Hepatocyte (in vitro differentiated cells): Measurements from ENCODE around the gene BDKRB1. TPM values are rescaled to one million over a fixed set of nuclear protein-coding genes. Genes with fewer than 3 reads are reported as not detected.

Experiments used
- DNase-seq: peaks from one replicate; pipeline ENCODE4 v3.0.0-alpha.2; 2016; ENCODE audit warnings: low spot score
- H2AFZ ChIP-seq: fragments of 200-600 bp; sonication (generic); 2 replicates; pipeline ENCODE4 v1.6.0; 2016; ENCODE audit warnings: antibody characterized with exemption, mild to moderate bottlenecking
- H3K27ac ChIP-seq: fragments of 200-600 bp; sonication (generic); 2 replicates; pipeline ENCODE4 v1.5.1; 2016; ENCODE audit warnings: mild to moderate bottlenecking
- H3K27me3 ChIP-seq: fragments of 200-600 bp; sonication (generic); 2 replicates; pipeline ENCODE4 v1.6.1; 2016
- H3K36me3 ChIP-seq: fragments of 200-600 bp; sonication (generic); replicated peaks from 2 replicates; pipeline ENCODE4 v1.5.1; 2016; ENCODE audit warnings: low read depth; ENCODE audit not compliant: insufficient read depth
- H3K4me1 ChIP-seq: fragments of 200-600 bp; sonication (generic); 2 replicates; pipeline ENCODE4 v1.5.1; 2016; ENCODE audit warnings: mild to moderate bottlenecking, moderate library complexity; ENCODE audit not compliant: insufficient read depth
- H3K4me2 ChIP-seq: fragments of 200-600 bp; sonication (generic); 2 replicates; pipeline ENCODE4 v1.6.0; 2016
- H3K4me3 ChIP-seq: fragments of 200-600 bp; sonication (generic); 2 replicates; pipeline ENCODE4 v1.5.1; 2016; ENCODE audit warnings: mild to moderate bottlenecking
- H3K79me2 ChIP-seq: fragments of 200-600 bp; sonication (generic); 2 replicates; pipeline ENCODE4 v1.6.0; 2017; ENCODE audit warnings: mild to moderate bottlenecking
- H3K9me2 ChIP-seq: fragments of 200-600 bp; sonication (generic); replicated peaks from 2 replicates; pipeline ENCODE4 v1.6.0; 2017; ENCODE audit warnings: mild to moderate bottlenecking; ENCODE audit not compliant: insufficient read depth
- H3K9me3 ChIP-seq: fragments of 200-600 bp; sonication (generic); 2 replicates; pipeline ENCODE4 v1.5.1; 2016; ENCODE audit warnings: low read depth, mild to moderate bottlenecking
- H4K20me1 ChIP-seq: fragments of 200-600 bp; sonication (generic); 2 replicates; pipeline ENCODE4 v1.6.0; 2016; ENCODE audit warnings: mild to moderate bottlenecking; ENCODE audit not compliant: insufficient read depth, poor library complexity, severe bottlenecking
- CTCF ChIP-seq: fragments of 200-600 bp; sonication (generic); IDR thresholded peaks from 2 replicates; pipeline ENCODE4 v1.5.1; 2016; ENCODE audit warnings: antibody characterized with exemption, mild to moderate bottlenecking; ENCODE audit not compliant: poor library complexity
- EZH2 ChIP-seq: fragments of 200-600 bp; sonication (generic); IDR thresholded peaks from 2 replicates; pipeline ENCODE4 v1.6.1; 2016; ENCODE audit warnings: antibody characterized with exemption, mild to moderate bottlenecking, borderline replicate concordance
- EZH2phosphoT487 ChIP-seq: fragments of 200-600 bp; sonication (generic); IDR thresholded peaks from one replicate; pipeline ENCODE4 v1.6.1; 2018; ENCODE audit warnings: antibody characterized with exemption, mild to moderate bottlenecking, low read depth, moderate library complexity; ENCODE audit not compliant: unreplicated experiment, severe bottlenecking
- WGBS: methylation state at CpG from one replicate; pipeline ENCODE4 v1.1.6; 2016; ENCODE audit warnings: low lambda C conversion rate; ENCODE audit errors: missing lambda C conversion rate; 5-methylcytosine and 5-hydroxymethylcytosine counted together
- polyA plus RNA-seq: library from polyadenylated mRNA; unstranded; fragments of >200 nt; fragmentation: Nextera tagmentation; extraction: Ambion mirVana; gene quantifications from 2 replicates; pipeline ENCODE4 v1.2.1, GENCODE V29; 2016
- total RNA-seq: library from RNA; depleted of rRNA; stranded (reverse); fragments of >200 nt; gene quantifications from 2 replicates; pipeline ENCODE4 v1.2.3, GENCODE V29; 2014

The BDKRB1 gene
- total and polyA plus RNA-seq, 2 experiments from 2014 or later, result 11.9 to 33.0 TPM

GRCh38 chr14:96297000-96297399 is 41.0 kb downstream of the BDKRB1 start:
- no peak overlapping the region for H3K4me3 ChIP-seq
- no peaks in the 10 kb centered on the region for H3K27me3 ChIP-seq
- H3K27ac ChIP-seq, result no peak overlapping the region
- H3K36me3 ChIP-seq, result no peaks in the 10 kb centered on the region
- H3K9me3 ChIP-seq, result no peaks in the 10 kb centered on the region
- no peaks in the 10 kb centered on the region for H3K4me1 ChIP-seq
- TF ChIP-seq EZH2phosphoT487, result no peak
- peak; percentile 68 for TF ChIP-seq CTCF
- no peak for DNase-seq
- H3K4me2 ChIP-seq, result no peak overlapping the region
- H4K20me1 ChIP-seq, result no peaks in the 10 kb centered on the region
- no peaks in the 10 kb centered on the region for H3K9me2 ChIP-seq
- H3K79me2 ChIP-seq, result no peaks in the 10 kb centered on the region
- no peak overlapping the region for H2AFZ ChIP-seq
- 97% methylated on average over 2 of the region's 2 CpGs for WGBS

- Histone ChIP-seq H3K36me3 (no peaks in the 10 kb centered on the region), H2AFZ (no peak overlapping the region), H3K79me2 (no peaks in the 10 kb centered on the region), H3K9me2 (no peaks in the 10 kb centered on the region), H3K27ac (no peak overlapping the region), H3K27me3 (no peaks in the 10 kb centered on the region), H3K9me3 (no peaks in the 10 kb centered on the region), H3K4me3 (no peak overlapping the region), H4K20me1 (no peaks in the 10 kb centered on the region), H3K4me1 (no peaks in the 10 kb centered on the region), H3K4me2 (no peak overlapping the region)
- DNase-seq, result no peak
- 98% methylated on average over 4 of the region's 4 CpGs for WGBS
- TF ChIP-seq EZH2phosphoT487 (no peak), EZH2 (no peak), CTCF (no peak)
These were observed 42.0 kb downstream of the BDKRB1 start for GRCh38 chr14:96297997-96298515.

- Histone ChIP-seq H3K27me3 (no peaks in the 10 kb centered on the region), H2AFZ (no peak overlapping the region), H3K79me2 (no peaks in the 10 kb centered on the region), H3K4me1 (no peaks in the 10 kb centered on the region), H3K4me2 (no peak overlapping the region), H4K20me1 (no peaks in the 10 kb centered on the region), H3K27ac (no peak overlapping the region), H3K4me3 (no peak overlapping the region), H3K36me3 (no peaks in the 10 kb centered on the region), H3K9me2 (no peaks in the 10 kb centered on the region), H3K9me3 (no peaks in the 10 kb centered on the region)
- TF ChIP-seq CTCF (no peak), EZH2 (no peak), EZH2phosphoT487 (no peak)
- WGBS, result 87% methylated on average over 3 of the region's 3 CpGs
- no peak for DNase-seq
These were observed 43.4 kb downstream of the BDKRB1 start for GRCh38 chr14:96299441-96299840.

GRCh38 chr14:96303981-96304380 is 48.0 kb downstream of the BDKRB1 start:
- no peaks in the 10 kb centered on the region for H3K4me1 ChIP-seq
- H3K4me3 ChIP-seq, result no peak overlapping the region
- no peaks in the 10 kb centered on the region for H3K27me3 ChIP-seq
- no peak overlapping the region for H2AFZ ChIP-seq
- H3K9me3 ChIP-seq, result no peaks in the 10 kb centered on the region
- TF ChIP-seq EZH2, result no peak
- TF ChIP-seq CTCF, result no peak
- TF ChIP-seq EZH2phosphoT487, result no peak
- no peak overlapping the region for H3K27ac ChIP-seq
- DNase-seq, result no peak
- no peaks in the 10 kb centered on the region for H4K20me1 ChIP-seq
- no peak overlapping the region for H3K4me2 ChIP-seq
- no peaks in the 10 kb centered on the region for H3K79me2 ChIP-seq
- H3K36me3 ChIP-seq, result no peaks in the 10 kb centered on the region
- no peaks in the 10 kb centered on the region for H3K9me2 ChIP-seq
- WGBS, result 89% methylated on average over 3 of the region's 3 CpGs
